ENCODE measurements around the gene ANXA6.

GRCh38 chr5:151072630-151073025, 85.0 kb downstream of the ANXA6 start:
- no peak for TF ChIP-seq CSDC2 (CRISPR knock-in tag; IDR thresholded peaks at IDR 0.05)
- TF ChIP-seq, protein P1, sequence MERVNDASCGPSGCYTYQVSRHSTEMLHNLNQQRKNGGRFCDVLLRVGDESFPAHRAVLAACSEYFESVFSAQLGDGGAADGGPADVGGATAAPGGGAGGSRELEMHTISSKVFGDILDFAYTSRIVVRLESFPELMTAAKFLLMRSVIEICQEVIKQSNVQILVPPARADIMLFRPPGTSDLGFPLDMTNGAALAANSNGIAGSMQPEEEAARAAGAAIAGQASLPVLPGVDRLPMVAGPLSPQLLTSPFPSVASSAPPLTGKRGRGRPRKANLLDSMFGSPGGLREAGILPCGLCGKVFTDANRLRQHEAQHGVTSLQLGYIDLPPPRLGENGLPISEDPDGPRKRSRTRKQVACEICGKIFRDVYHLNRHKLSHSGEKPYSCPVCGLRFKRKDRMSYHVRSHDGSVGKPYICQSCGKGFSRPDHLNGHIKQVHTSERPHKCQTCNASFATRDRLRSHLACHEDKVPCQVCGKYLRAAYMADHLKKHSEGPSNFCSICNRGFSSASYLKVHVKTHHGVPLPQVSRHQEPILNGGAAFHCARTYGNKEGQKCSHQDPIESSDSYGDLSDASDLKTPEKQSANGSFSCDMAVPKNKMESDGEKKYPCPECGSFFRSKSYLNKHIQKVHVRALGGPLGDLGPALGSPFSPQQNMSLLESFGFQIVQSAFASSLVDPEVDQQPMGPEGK (CRISPR knock-in tag; IDR thresholded peaks at IDR 0.05; ENCODE audit: borderline replicate concordance) = no peak
- no peak for TF ChIP-seq PPARA (CRISPR knock-in tag; IDR thresholded peaks at IDR 0.05; ENCODE audit: borderline replicate concordance)
- no peak for TF ChIP-seq SNAI2 (CRISPR knock-in tag; IDR thresholded peaks at IDR 0.05)
- TF ChIP-seq RARB (CRISPR knock-in tag; IDR thresholded peaks at IDR 0.05) = no peak
- no peak for TF ChIP-seq ZNF565 (CRISPR knock-in tag; conservative IDR thresholded peaks at IDR 0.05; ENCODE audit: low read depth)
- peak; percentile 76 for TF ChIP-seq ZNF70 (CRISPR knock-in tag; IDR thresholded peaks at IDR 0.05)
- no peak for TF ChIP-seq ZFP3 (CRISPR knock-in tag; IDR thresholded peaks at IDR 0.05)
- no peak for TF ChIP-seq CSRNP3 (CRISPR knock-in tag; IDR thresholded peaks at IDR 0.05)

All from SK-N-SH treated with all-trans-retinoic acid at 6 μM for 48 hours (cell line).